ENCODE data around the gene SLC12A7.
"Not testable (repeated sequence)": the region's sequence is repeated elsewhere in the genome, so short reads cannot be mapped to it uniquely, and the experiment has no call there.

SLC12A7 gene

DNA sequence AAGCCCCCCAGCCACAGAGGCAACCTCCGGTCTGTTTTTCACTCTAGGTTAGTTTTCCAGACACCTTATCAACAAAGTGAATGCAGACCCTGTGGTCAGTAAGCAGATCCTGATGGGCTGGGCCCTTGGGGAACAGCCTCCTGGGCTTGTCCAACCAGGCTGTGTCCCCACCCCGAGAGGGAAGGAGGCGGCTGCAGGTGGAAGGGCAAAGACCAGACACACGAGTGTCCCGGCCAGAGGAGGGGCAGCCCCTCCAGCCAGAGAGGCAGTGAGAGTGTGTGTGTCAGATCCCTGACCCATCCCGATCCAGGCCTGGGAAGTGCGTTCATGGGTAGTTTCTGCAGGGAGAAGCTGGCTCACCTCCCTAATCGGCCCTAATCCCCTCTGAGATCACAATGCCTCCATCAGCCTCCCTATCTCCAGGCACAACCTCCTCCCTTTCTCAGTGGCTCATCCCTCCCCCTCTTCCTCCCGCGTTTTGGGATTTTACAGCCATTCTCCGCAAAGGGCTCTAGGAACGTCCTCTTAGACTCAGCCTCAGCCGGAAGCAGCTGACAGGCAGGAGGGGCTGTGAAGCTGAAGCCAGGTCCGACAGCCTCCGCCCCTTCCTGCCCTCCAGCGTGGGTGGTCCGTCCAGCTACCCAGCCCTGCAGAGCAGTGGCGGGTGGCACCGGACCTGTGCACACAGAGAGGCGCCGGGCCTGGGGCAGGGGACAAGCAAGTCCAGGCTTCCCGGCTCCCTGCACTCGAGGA, 9.7 kb downstream of the SLC12A7 start:
- DNase-seq (ENCODE audit: low read depth, low spot score) = no peak
- no peak overlapping the region for H3K4me3 ChIP-seq
- H3K27ac ChIP-seq = 0 out of 2 replicates have a peak overlapping the region, but pooled peaks have one; percentile 45
- no peaks in the 10 kb centered on the region for H3K9me3 ChIP-seq (ENCODE audit: low read depth, low read length)
- H3K9ac ChIP-seq (ENCODE audit: insufficient read length) = no peak overlapping the region
- no peaks in the 10 kb centered on the region for H3K36me3 ChIP-seq (ENCODE audit: insufficient read depth, low read length)
- no peak for TF ChIP-seq FOXP2 (optimal IDR thresholded peaks at IDR 0.05; ENCODE audit: control extremely low read depth, extremely low read length, insufficient read depth)
- TF ChIP-seq EZH2 (IDR thresholded peaks at IDR 0.05) = no peak
- TF ChIP-seq POLR2AphosphoS5 (IDR thresholded peaks at IDR 0.05; ENCODE audit: borderline replicate concordance, low read depth, low read length) = peak; percentile 31; the same call in 1 of the 2 replicates

DNA sequence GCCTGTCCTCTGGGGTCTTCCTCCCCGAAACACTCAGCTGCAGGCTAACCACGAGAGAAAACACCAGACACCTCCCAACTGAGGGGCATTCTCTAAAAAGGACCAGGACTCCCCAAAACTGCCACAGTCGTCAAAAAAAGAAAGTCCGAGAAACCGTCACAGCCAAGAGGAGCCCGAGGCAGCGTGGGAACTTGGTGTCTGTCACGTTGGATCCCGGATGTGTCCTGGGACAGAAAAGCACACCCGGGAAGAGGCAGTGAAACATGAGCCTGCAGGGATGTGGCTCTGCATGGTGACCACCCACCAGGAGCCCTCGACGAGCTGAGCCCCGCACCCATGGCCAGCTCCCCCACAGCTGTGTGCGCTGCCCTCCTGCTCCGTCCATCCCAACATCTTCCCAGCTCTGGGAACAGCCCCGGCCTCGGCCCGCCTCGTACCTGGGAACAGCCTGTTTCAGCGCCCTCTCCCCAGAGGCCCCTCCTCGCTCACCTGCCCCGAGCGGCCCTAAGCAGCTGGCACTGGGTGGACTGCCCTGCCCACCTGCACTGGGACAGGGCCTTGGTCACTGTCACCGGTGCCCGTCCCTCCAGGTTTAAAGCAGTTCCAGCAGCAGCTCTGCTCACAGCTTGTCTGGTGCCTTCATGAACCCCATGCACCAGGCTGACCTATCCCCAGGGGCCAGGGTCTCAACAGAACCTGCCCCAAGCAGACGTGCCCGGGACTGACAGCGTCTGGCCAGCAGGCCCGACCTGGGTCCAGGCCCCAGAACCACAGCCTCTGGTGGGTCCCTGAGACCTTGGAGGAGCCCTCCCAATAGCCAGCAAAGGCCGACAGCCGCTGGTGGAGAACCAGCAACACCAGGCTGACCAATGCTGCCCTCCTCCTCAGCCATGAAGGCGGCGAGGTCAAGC, 10.9 kb downstream of the SLC12A7 start:
- TF ChIP-seq EZH2 (IDR thresholded peaks at IDR 0.05) (no peak), FOXP2 (optimal IDR thresholded peaks at IDR 0.05; ENCODE audit: control extremely low read depth, extremely low read length, insufficient read depth) (no peak)
- no peak overlapping the region for H3K4me3 ChIP-seq
- no peak for DNase-seq (ENCODE audit: low read depth, low spot score)
- no peak overlapping the region for H3K27ac ChIP-seq
- H3K9me3 ChIP-seq (ENCODE audit: low read depth, low read length) = no peaks in the 10 kb centered on the region
- H3K36me3 ChIP-seq (ENCODE audit: insufficient read depth, low read length) = no peaks in the 10 kb centered on the region
- H3K9ac ChIP-seq (ENCODE audit: insufficient read length) = no peak overlapping the region

DNA sequence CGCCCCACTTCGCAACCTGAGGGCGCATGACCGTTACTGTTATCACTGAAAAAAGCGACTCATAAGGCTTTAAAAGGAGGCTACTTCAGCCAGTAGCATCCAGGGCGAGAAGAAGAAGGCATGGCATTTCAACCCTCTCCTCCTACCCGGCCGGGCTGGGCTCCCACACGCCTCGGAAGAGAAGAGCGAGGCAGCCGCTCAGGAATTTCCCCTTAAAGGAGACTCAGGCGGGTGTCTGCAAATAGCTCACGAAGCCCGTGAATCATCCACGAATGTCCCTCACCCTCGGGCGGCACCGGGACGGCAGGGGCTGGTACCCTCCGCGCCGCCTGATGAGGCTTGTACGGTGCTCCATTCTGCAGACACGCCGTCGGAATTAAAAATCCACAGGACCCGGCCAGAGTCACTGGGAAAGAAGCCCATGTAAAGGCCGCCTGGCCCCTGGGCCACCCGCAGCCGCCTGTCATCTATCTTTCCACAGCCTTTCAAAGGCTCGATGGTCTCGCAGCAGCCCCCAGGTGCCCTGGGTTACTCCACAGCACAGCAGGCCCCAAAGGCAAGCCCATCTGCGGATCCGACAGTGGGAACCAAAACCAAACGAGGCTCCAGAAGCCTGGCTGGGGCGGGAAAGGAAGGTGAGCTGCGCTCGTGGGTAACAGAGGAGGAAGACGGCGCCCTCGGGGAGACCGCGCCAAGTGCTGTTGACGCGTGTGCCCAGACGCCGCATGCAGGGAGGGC, 11.8 kb downstream of the SLC12A7 start:
- no peak overlapping the region for H3K4me3 ChIP-seq
- H3K9ac ChIP-seq (ENCODE audit: insufficient read length) = no peak overlapping the region
- no peaks in the 10 kb centered on the region for H3K36me3 ChIP-seq (ENCODE audit: insufficient read depth, low read length)
- no peaks in the 10 kb centered on the region for H3K9me3 ChIP-seq (ENCODE audit: low read depth, low read length)
- no peak for TF ChIP-seq FOXP2 (optimal IDR thresholded peaks at IDR 0.05; ENCODE audit: control extremely low read depth, extremely low read length, insufficient read depth)
- TF ChIP-seq EZH2 (IDR thresholded peaks at IDR 0.05) = no peak
- TF ChIP-seq POLR2AphosphoS5 (IDR thresholded peaks at IDR 0.05; ENCODE audit: borderline replicate concordance, low read depth, low read length) = no peak
- no peak for DNase-seq (ENCODE audit: low read depth, low spot score)
- peak overlapping the region; percentile 30 for H3K27ac ChIP-seq

DNA sequence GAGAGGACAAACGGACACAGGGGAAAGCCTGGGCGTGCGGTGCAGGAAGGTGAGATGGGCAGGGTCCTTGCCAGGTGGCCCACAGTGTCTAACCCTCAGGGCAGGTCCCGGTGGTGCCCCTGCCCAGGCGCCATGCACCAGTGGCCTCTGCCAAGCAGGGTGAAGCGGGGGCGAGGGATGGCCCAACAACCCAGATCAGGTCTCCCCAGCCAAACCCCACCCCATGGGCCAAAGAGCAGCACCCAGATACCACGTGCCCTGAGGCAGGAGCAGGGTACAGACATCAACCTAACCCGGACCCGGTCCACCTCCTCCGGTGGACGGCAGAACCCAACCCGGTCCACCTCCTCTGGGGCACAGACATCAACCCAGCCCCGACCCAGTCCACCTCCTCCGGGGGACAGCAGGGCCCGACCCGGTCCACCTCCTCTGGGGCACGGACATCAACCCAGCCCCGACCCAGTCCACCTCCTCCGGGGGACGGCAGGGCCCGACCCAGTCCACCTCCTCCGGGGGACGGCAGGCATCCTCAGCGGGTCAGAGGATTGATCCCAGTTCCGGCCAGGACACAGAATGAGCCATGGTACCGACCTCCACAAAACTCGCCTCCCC, 12.8 kb downstream of the SLC12A7 start:
- no peak overlapping the region for H3K9ac ChIP-seq (ENCODE audit: insufficient read length)
- DNase-seq (ENCODE audit: low read depth, low spot score) = no peak
- TF ChIP-seq FOXP2 (optimal IDR thresholded peaks at IDR 0.05; ENCODE audit: control extremely low read depth, extremely low read length, insufficient read depth) (no peak), EZH2 (IDR thresholded peaks at IDR 0.05) (no peak), POLR2AphosphoS5 (IDR thresholded peaks at IDR 0.05; ENCODE audit: borderline replicate concordance, low read depth, low read length) (no peak)
- H3K9me3 ChIP-seq (ENCODE audit: low read depth, low read length) = no peaks in the 10 kb centered on the region
- no peaks in the 10 kb centered on the region for H3K36me3 ChIP-seq (ENCODE audit: insufficient read depth, low read length)
- no peak overlapping the region for H3K4me3 ChIP-seq
- peak overlapping the region; percentile 30 for H3K27ac ChIP-seq

DNA sequence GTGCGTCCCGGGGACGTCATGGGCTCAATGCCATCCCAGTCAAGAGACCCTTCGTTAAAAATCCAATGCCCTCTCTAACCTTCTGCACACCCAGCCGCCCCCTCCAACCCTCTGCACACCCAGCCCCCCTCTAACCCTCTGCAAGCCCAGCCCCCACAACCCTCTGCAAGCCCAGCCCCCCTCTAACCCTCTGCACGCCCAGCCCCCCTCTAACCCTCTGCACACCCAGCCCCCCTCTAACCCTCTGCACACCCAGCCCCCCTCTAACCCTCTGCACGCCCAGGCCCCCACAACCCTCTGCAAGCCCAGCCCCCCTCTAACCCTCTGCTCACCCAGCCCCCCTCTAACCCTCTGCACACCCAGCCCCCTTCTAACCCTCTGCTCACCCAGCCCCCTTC, 13.9 kb downstream of the SLC12A7 start:
- H3K9me3 ChIP-seq (ENCODE audit: low read depth, low read length); H3K4me3 ChIP-seq; H3K9ac ChIP-seq (ENCODE audit: insufficient read length); DNase-seq (ENCODE audit: low read depth, low spot score); H3K36me3 ChIP-seq (ENCODE audit: insufficient read depth, low read length): not testable (repeated sequence)
- peak overlapping the region; percentile 88 for H3K27ac ChIP-seq

DNA sequence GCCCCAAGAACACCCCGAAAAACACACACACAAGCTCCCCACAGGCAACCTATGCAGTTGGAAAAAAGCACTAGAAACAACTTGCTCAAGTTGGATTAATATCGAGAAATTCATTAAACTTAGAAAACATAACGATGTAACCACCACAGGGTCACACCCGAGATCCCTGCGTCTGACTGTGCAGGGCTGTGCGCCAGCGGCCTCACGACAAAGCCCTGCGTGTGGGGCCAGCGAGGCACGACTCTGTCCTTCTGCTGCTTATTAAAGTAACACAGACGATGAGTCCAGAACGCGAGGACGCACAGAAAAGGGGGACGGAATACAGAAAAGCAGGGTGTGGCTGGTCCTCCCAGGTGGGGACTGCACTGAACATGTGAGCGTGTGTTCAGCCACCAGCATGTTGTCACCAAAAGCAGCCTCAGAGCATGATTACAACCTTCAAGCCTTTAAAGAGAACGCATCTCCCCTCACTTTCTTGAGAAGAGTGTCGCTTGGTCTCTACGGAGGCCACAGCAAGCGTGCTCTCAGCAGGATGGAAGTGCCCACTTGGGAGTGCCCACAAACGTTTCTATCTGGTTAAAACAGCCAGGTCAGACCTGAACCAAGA, 14.4 kb downstream of the SLC12A7 start:
- Histone ChIP-seq H3K4me3 (no peak overlapping the region), H3K9me3 (ENCODE audit: low read depth, low read length) (no peaks in the 10 kb centered on the region), H3K9ac (ENCODE audit: insufficient read length) (no peak overlapping the region), H3K27ac (peak overlapping the region; percentile 88), H3K36me3 (ENCODE audit: insufficient read depth, low read length) (no peaks in the 10 kb centered on the region; the same call in 1 of the 2 replicates)
- DNase-seq (ENCODE audit: low read depth, low spot score) = no peak
- TF ChIP-seq FOXP2 (optimal IDR thresholded peaks at IDR 0.05; ENCODE audit: control extremely low read depth, extremely low read length, insufficient read depth) (no peak), POLR2AphosphoS5 (IDR thresholded peaks at IDR 0.05; ENCODE audit: borderline replicate concordance, low read depth, low read length) (no peak), EZH2 (IDR thresholded peaks at IDR 0.05) (no peak)

DNA sequence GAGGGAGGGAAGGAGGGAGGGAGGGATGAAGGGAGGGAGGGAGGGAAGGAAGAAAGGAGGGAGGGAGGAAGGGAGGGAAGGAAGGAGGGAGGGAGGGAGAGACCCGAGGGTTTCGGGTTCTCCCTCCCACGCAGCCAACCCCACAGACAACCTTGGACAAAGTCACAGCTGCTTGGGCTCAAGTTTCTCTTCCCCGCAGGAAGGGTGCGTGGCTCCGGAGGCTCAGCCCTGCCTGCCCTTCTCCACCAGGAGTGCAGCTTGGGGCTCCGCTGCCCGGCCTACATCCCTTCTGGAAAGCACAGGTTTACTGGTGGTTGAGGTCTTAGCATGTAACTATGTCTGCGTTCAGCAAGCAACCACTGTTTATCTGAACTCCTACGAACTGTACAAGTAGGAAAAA, 15.0 kb downstream of the SLC12A7 start:
- TF ChIP-seq EZH2 (IDR thresholded peaks at IDR 0.05) (no peak), FOXP2 (optimal IDR thresholded peaks at IDR 0.05; ENCODE audit: control extremely low read depth, extremely low read length, insufficient read depth) (no peak), POLR2AphosphoS5 (IDR thresholded peaks at IDR 0.05; ENCODE audit: borderline replicate concordance, low read depth, low read length) (no peak)
- H3K27ac ChIP-seq = peak overlapping the region; percentile 88
- H3K36me3 ChIP-seq (ENCODE audit: insufficient read depth, low read length) = no peaks in the 10 kb centered on the region; the same call in 1 of the 2 replicates
- DNase-seq (ENCODE audit: low read depth, low spot score) = no peak
- no peak overlapping the region for H3K9ac ChIP-seq (ENCODE audit: insufficient read length)
- H3K4me3 ChIP-seq = no peak overlapping the region
- no peaks in the 10 kb centered on the region for H3K9me3 ChIP-seq (ENCODE audit: low read depth, low read length)

Data from SK-N-MC (cell line).